Chondrocyte (in vitro differentiated cells): ENCODE measurements around the gene TTYH3. TPM values are rescaled to one million over a fixed set of nuclear protein-coding genes. Genes with fewer than 3 reads are reported as not detected.
"Not testable (repeated sequence)": the region's sequence is repeated elsewhere in the genome, so short reads cannot be mapped to it uniquely, and the experiment has no call there.

Experiments used
- DNase-seq: peaks from one replicate; pipeline ENCODE4 v3.0.0; 2021; ENCODE audit warnings: mixed read lengths, low spot score
- H3K27ac Mint-ChIP-seq: one replicate; pipeline ENCODE4 v1.8.0; 2021; ENCODE audit warnings: mild to moderate bottlenecking, moderate library complexity, mixed read lengths; ENCODE audit not compliant: unreplicated experiment
- H3K27me3 Mint-ChIP-seq: 2 replicates; pipeline ENCODE4 v1.8.0; 2021; ENCODE audit warnings: low read depth, mixed read lengths
- H3K36me3 Mint-ChIP-seq: 2 replicates; pipeline ENCODE4 v1.8.0; 2021; ENCODE audit warnings: low read depth, mixed read lengths
- H3K4me1 Mint-ChIP-seq: 2 replicates; pipeline ENCODE4 v1.8.0; 2021; ENCODE audit warnings: low read depth, mild to moderate bottlenecking, mixed read lengths
- H3K4me3 Mint-ChIP-seq: one replicate; pipeline ENCODE4 v1.8.0; 2021; ENCODE audit warnings: mild to moderate bottlenecking, moderate library complexity, mixed read lengths; ENCODE audit not compliant: unreplicated experiment
- H3K9me3 Mint-ChIP-seq: 2 replicates; pipeline ENCODE4 v1.8.0; 2021; ENCODE audit warnings: low read depth, mixed read lengths
- total RNA-seq: library from RNA; stranded (reverse); gene quantifications from 3 replicates; pipeline ENCODE4 v1.2.1, GENCODE V29; 2021
- TF ChIP-seq, protein P1 (sequence below): fragments of 200-600 bp; sonication (generic); IDR thresholded peaks from 2 replicates; pipeline ENCODE4 v1.5.0; 2021; ENCODE audit warnings: antibody characterized with exemption, mild to moderate bottlenecking, moderate library complexity

The TTYH3 gene
- total RNA-seq, 1 donor from 2014 or later = 196 TPM

- not testable (repeated sequence) for H3K27ac Mint-ChIP-seq, H3K9me3 Mint-ChIP-seq
Observed at GRCh38 chr7:2679135-2680127, 47.6 kb downstream of the TTYH3 start.

GRCh38 chr7:2680256-2680655 is 48.5 kb downstream of the TTYH3 start:
- Mint-ChIP-seq H3K36me3 (no peaks in the 10 kb centered on the region), H3K4me3 (no peak overlapping the region), H3K27ac (no peak overlapping the region), H3K27me3 (no peaks in the 10 kb centered on the region), H3K4me1 (no peaks in the 10 kb centered on the region), H3K9me3 (no peaks in the 10 kb centered on the region)
- TF ChIP-seq, protein P1, sequence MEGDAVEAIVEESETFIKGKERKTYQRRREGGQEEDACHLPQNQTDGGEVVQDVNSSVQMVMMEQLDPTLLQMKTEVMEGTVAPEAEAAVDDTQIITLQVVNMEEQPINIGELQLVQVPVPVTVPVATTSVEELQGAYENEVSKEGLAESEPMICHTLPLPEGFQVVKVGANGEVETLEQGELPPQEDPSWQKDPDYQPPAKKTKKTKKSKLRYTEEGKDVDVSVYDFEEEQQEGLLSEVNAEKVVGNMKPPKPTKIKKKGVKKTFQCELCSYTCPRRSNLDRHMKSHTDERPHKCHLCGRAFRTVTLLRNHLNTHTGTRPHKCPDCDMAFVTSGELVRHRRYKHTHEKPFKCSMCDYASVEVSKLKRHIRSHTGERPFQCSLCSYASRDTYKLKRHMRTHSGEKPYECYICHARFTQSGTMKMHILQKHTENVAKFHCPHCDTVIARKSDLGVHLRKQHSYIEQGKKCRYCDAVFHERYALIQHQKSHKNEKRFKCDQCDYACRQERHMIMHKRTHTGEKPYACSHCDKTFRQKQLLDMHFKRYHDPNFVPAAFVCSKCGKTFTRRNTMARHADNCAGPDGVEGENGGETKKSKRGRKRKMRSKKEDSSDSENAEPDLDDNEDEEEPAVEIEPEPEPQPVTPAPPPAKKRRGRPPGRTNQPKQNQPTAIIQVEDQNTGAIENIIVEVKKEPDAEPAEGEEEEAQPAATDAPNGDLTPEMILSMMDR = no peak
- DNase-seq = no peak

More at GRCh38 chr7:2679135-2680127, 47.6 kb downstream of the TTYH3 start:
- H3K4me3 Mint-ChIP-seq, DNase-seq, H3K36me3 Mint-ChIP-seq, H3K4me1 Mint-ChIP-seq, H3K27me3 Mint-ChIP-seq: not testable (repeated sequence)

DNA sequence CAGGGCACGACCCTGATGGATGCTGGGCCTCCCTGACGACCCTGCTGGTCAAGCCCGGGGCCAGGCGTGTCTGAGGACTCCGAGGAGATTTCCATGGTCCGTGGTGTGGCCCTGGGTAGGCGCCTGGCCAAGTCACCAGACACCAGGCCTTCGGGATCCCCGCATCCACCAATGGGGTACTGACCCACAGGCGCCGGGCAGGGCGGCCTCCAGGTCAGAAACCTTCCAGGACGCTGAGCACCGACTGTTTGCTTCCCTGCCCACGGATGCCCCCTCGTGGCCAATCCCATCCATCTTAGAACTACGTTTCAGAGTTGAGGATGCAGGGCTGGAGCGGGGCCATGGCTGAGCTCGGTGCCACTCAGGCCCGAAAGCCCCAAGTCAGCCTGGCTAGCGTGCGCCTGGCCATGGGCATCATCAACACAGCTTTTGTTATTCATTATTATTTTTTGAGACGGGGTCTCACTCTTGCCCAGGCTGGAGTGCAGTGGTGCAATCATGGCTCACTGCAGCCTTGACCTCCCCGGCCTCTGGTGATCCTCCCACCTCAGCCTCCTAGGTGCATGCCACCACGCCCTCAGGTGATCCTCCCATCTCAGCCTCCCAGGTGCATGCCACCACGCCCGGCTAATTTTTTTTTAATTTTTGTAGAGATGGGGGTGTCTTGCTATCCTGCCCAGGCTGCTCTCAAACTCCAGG is 49.2 kb downstream of the TTYH3 start:
- TF ChIP-seq, protein P1 = peak; percentile 93
- Mint-ChIP-seq H3K36me3 (no peaks in the 10 kb centered on the region), H3K9me3 (no peaks in the 10 kb centered on the region), H3K27me3 (no peaks in the 10 kb centered on the region), H3K27ac (no peak overlapping the region), H3K4me1 (no peaks in the 10 kb centered on the region), H3K4me3 (no peak overlapping the region)
- DNase-seq = no peak

- no peak overlapping the region for H3K27ac Mint-ChIP-seq
Observed at GRCh38 chr7:2681929-2682799, 50.4 kb downstream of the TTYH3 start.

DNA sequence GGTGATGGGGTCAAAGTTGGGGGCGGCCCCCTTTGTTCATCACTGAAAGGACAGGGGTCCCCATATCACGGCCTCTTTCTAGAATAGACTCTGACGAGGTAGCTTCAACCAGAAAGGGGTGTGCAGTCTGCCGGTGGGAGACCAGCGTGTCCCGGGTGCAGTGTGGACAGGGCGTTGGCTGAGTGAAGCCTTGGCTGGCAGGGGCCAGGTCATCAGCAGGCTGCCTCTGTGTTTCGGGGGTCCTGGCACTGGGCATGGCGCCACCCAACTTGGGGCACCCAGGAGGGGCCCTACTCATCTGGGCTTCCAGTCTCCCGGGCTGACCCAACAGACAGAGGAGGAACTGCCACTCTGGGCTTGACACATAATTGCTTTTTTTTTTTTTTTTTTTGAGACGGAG is 52.7 kb downstream of the TTYH3 start:
- no peak overlapping the region for H3K4me3 Mint-ChIP-seq
- no peak overlapping the region for H3K27ac Mint-ChIP-seq
- DNase-seq = no peak
- no peaks in the 10 kb centered on the region for H3K36me3 Mint-ChIP-seq
- H3K27me3 Mint-ChIP-seq = no peaks in the 10 kb centered on the region
- no peaks in the 10 kb centered on the region for H3K9me3 Mint-ChIP-seq
- H3K4me1 Mint-ChIP-seq = peaks cover 16% of the 10 kb centered on the region
- TF ChIP-seq, protein P1 = no peak

More at GRCh38 chr7:2681929-2682799, 50.4 kb downstream of the TTYH3 start:
- no peak for DNase-seq
- H3K9me3 Mint-ChIP-seq = no peaks in the 10 kb centered on the region
- peaks cover 1% of the 10 kb centered on the region for H3K4me1 Mint-ChIP-seq
- no peak overlapping the region for H3K4me3 Mint-ChIP-seq
- TF ChIP-seq, protein P1 = no peak
- no peaks in the 10 kb centered on the region for H3K27me3 Mint-ChIP-seq
- no peaks in the 10 kb centered on the region for H3K36me3 Mint-ChIP-seq
